Measurements from ENCODE around the gene SPATA46.

DNA sequence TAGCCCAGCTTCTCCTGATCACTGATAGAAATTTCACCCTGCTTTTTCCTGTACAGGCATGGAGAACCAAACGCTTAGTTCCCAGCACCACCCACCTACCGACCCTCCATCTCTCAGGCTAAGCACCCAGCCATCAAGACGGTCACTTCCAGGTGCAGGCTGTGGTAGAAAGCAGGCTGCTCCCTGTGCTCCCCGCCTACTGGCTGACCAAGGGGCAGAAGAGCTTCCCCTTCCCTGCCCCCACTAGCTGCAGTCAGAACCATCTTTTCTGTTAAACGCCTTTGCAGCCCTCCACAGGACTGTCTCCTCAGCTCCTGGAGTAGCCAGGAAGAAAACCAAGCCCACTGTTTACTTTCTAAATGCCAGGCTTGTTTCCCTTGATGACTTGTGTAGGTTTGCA lies 23.0 kb downstream of the SPATA46 start:
- TF ChIP-seq SP1 (IDR thresholded peaks at IDR 0.05) (no peak), SUZ12 (IDR thresholded peaks at IDR 0.05) (no peak), L3MBTL2 (conservative IDR thresholded peaks at IDR 0.05) (no peak), TARDBP (IDR thresholded peaks at IDR 0.05) (no peak), HDGF (IDR thresholded peaks at IDR 0.05; ENCODE audit: borderline replicate concordance) (no peak), LEF1 (IDR thresholded peaks at IDR 0.05; ENCODE audit: borderline replicate concordance) (no peak), ELF4 (IDR thresholded peaks at IDR 0.05) (no peak), CTBP1 (IDR thresholded peaks at IDR 0.05; ENCODE audit: borderline replicate concordance) (no peak)
- TF ChIP-seq, protein P1, sequence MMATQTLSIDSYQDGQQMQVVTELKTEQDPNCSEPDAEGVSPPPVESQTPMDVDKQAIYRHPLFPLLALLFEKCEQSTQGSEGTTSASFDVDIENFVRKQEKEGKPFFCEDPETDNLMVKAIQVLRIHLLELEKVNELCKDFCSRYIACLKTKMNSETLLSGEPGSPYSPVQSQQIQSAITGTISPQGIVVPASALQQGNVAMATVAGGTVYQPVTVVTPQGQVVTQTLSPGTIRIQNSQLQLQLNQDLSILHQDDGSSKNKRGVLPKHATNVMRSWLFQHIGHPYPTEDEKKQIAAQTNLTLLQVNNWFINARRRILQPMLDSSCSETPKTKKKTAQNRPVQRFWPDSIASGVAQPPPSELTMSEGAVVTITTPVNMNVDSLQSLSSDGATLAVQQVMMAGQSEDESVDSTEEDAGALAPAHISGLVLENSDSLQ (IDR thresholded peaks at IDR 0.05): no peak
